CD4-positive, alpha-beta memory T cell (primary cell): ENCODE measurements around the gene WSCD2. TPM values are rescaled to one million over a fixed set of nuclear protein-coding genes. Genes with fewer than 3 reads are reported as not detected.
A peak's percentile ranks its signal among the peaks of the same experiment; 100 is the strongest.
"Not testable (repeated sequence)": the region's sequence is repeated elsewhere in the genome, so short reads cannot be mapped to it uniquely, and the experiment has no call there.

Source experiments
- CTCF ChIA-PET: fragments of 350-600 bp; sonication (Branson Sonifier 250); formaldehyde crosslinking; loops from one replicate; lab custom pipeline; 2021; ENCODE audit warnings: inconsistent platforms; ENCODE audit not compliant: partially characterized antibody; lab: Charles Lee
- POLR2A ChIA-PET: fragments of 350-600 bp; sonication (Branson Sonifier 250); formaldehyde crosslinking; loops from one replicate; lab custom pipeline; 2021; ENCODE audit not compliant: partially characterized antibody; lab: Charles Lee
- DNase-seq, 5 donors: peaks; one replicate each; pipeline versions ENCODE4 v3.0.0 to v3.0.0-alpha.2; 2020 to 2022; ENCODE audit warnings: mixed read lengths in 1 of 5
- H3K27ac ChIP-seq: one replicate; pipeline ENCODE4 v1.7.0; 2013; ENCODE audit warnings: low read depth, low read length
- H3K27me3 ChIP-seq: 2 replicates; pipeline ENCODE4 v1.7.0; 2013; ENCODE audit warnings: mild to moderate bottlenecking, low read length, moderate library complexity; ENCODE audit not compliant: insufficient read depth
- H3K36me3 ChIP-seq: 2 replicates; pipeline ENCODE4 v1.7.0; 2013; ENCODE audit warnings: mild to moderate bottlenecking, low read length, moderate library complexity; ENCODE audit not compliant: insufficient read depth
- H3K4me1 ChIP-seq: 2 replicates; pipeline ENCODE4 v1.7.0; 2013; ENCODE audit warnings: mild to moderate bottlenecking, low read length, moderate library complexity; ENCODE audit not compliant: insufficient read depth
- H3K4me3 ChIP-seq, 2 donors: one replicate each; pipeline ENCODE4 v1.7.0; 2013; ENCODE audit warnings: low read length in 2 of 2, mild to moderate bottlenecking in 1 of 2
- H3K9me3 ChIP-seq, 2 donors: one replicate each; pipeline ENCODE4 v1.7.0; 2013; ENCODE audit warnings: low read length in 2 of 2, control low read depth in 1 of 2; ENCODE audit not compliant: control insufficient read depth in 1 of 2
- H3K27ac Mint-ChIP-seq, 7 donors: one replicate each; pipeline ENCODE4 v1.8.0; 2020 to 2021; ENCODE audit warnings: mixed read lengths in 7 of 7, mild to moderate bottlenecking in 6 of 7, inconsistent platforms in 3 of 7, moderate library complexity in 3 of 7
- H3K27me3 Mint-ChIP-seq, 2 donors: one replicate each; pipeline ENCODE4 v1.8.0; 2020 to 2021; ENCODE audit warnings: mixed read lengths in 2 of 2
- H3K36me3 Mint-ChIP-seq, 2 donors: one replicate each; pipeline ENCODE4 v1.8.0; 2020 to 2021; ENCODE audit warnings: mixed read lengths in 2 of 2, inconsistent platforms in 1 of 2, mild to moderate bottlenecking in 1 of 2
- H3K4me1 Mint-ChIP-seq, 4 donors: one replicate each; pipeline ENCODE4 v1.8.0; 2020 to 2021; ENCODE audit warnings: mixed read lengths in 4 of 4, mild to moderate bottlenecking in 1 of 4
- H3K4me3 Mint-ChIP-seq, 8 donors: one replicate each; pipeline ENCODE4 v1.8.0; 2020 to 2021; ENCODE audit warnings: mixed read lengths in 8 of 8, mild to moderate bottlenecking in 7 of 8, moderate library complexity in 6 of 8, inconsistent platforms in 3 of 8
- H3K9me3 Mint-ChIP-seq, 8 donors: one replicate each; pipeline ENCODE4 v1.8.0; 2020 to 2021; ENCODE audit warnings: mixed read lengths in 8 of 8, mild to moderate bottlenecking in 5 of 8, inconsistent platforms in 3 of 8, moderate library complexity in 1 of 8
- intact Hi-C: fragments of 100-400 bp; cut with micrococcal nuclease; formaldehyde crosslinking; loops from one replicate; pipeline ENCODE4 v1.15.1; 2023
- polyA plus RNA-seq, 2 donors: library from polyadenylated mRNA; unstranded; fragments of 300-500 nt; fragmentation: Illumina TruSeq; gene quantifications; one replicate each; pipeline ENCODE4 v1.2.3, GENCODE V29; 2021
- total RNA-seq, 2 experiments: library from RNA; stranded (reverse); gene quantifications; one replicate each; pipeline ENCODE4 v1.2.3, GENCODE V29; 2021

WSCD2 gene
- total and polyA plus RNA-seq, 4 experiments from 2014 or later = not detected

DNA sequence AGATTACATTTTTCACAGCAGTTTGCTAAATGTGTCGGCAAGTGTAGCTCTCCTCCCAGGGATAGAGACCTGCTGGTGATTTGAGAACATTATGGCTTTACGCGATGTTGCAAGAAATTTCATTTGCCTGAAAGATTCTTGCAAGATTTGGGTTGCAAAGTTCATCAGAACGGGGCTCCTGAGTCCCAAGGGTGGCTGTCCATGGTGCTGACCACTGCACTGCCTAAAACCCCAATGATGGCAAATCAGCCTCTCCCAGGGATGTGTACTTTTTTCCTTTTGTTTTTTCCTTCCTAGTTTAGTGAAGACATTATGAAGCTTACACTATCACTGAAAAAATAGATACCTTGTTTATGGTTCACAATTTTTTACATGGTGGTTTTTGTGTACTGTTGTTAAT is 85.4 kb downstream of the WSCD2 start:
- CTCF ChIA-PET = no interaction called here
- no peak overlapping the region for H3K4me3 Mint-ChIP-seq
- no peaks in the 10 kb centered on the region for H3K36me3 Mint-ChIP-seq
- intact Hi-C loops = no loop called here
- Histone ChIP-seq H3K36me3 (no peaks in the 10 kb centered on the region), H3K4me1 (no peaks in the 10 kb centered on the region), H3K27me3 (no peaks in the 10 kb centered on the region), H3K9me3 (no peaks in the 10 kb centered on the region), H3K4me3 (no peak overlapping the region), H3K27ac (no peak overlapping the region)
- peaks cover 20 to 23% of the 10 kb centered on the region in 2 donors for H3K27me3 Mint-ChIP-seq
- no peak for DNase-seq
- no peak overlapping the region for H3K27ac Mint-ChIP-seq
- H3K9me3 Mint-ChIP-seq = peaks cover 0 to 8% (median 3%) of the 10 kb centered on the region in 8 donors
- H3K4me1 Mint-ChIP-seq = no peaks in the 10 kb centered on the region
- POLR2A ChIA-PET = no interaction called here

DNA sequence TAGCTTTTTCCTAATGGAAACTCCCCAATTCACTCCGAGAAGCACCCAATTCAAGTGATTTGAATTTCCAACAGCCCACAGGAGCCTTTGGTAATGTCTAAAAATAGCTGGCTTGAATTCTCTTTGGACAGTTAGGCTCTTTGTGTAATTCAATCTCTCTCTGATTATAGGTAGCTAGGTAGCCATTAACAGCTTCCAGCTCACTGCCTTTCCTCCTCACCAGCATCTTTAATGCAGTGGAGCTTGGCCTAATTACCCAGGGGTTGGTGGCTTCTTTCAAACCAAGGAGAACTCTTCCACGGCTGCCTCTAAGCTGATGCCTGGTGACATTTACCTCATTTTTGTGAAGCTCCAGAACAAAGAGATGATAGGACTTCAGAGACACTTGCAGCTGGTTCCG is 86.4 kb downstream of the WSCD2 start:
- ChIA-PET CTCF (no interaction called here), POLR2A (no interaction called here)
- H3K36me3 ChIP-seq = no peaks in the 10 kb centered on the region
- no peaks in the 10 kb centered on the region for H3K36me3 Mint-ChIP-seq
- H3K4me1 ChIP-seq = no peaks in the 10 kb centered on the region
- intact Hi-C loops = no loop called here
- no peaks in the 10 kb centered on the region for H3K4me1 Mint-ChIP-seq
- H3K27ac Mint-ChIP-seq = no peak overlapping the region
- H3K9me3 Mint-ChIP-seq = peaks cover 0 to 8% (median 3%) of the 10 kb centered on the region in 8 donors
- DNase-seq = no peak
- H3K4me3 Mint-ChIP-seq = no peak overlapping the region
- H3K27me3 ChIP-seq = no peaks in the 10 kb centered on the region
- H3K9me3 ChIP-seq = no peaks in the 10 kb centered on the region
- no peak overlapping the region for H3K27ac ChIP-seq
- no peak overlapping the region for H3K4me3 ChIP-seq
- peaks cover 20 to 22% of the 10 kb centered on the region in 2 donors for H3K27me3 Mint-ChIP-seq

GRCh38 chr12:108218921-108219320 is 89.8 kb downstream of the WSCD2 start:
- Histone ChIP-seq H3K9me3 (no peaks in the 10 kb centered on the region), H3K4me1 (no peaks in the 10 kb centered on the region), H3K4me3 (no peak overlapping the region), H3K27me3 (no peaks in the 10 kb centered on the region), H3K27ac (no peak overlapping the region), H3K36me3 (no peaks in the 10 kb centered on the region)
- no peaks in the 10 kb centered on the region for H3K4me1 Mint-ChIP-seq
- H3K4me3 Mint-ChIP-seq = no peak overlapping the region
- peaks cover 0 to 3% (median 0%) of the 10 kb centered on the region in 8 donors for H3K9me3 Mint-ChIP-seq
- ChIA-PET POLR2A (no interaction called here), CTCF (no interaction called here)
- H3K27me3 Mint-ChIP-seq = peaks cover 16 to 18% of the 10 kb centered on the region in 2 donors
- intact Hi-C loops = no loop called here
- DNase-seq = no peak
- no peak overlapping the region for H3K27ac Mint-ChIP-seq
- H3K36me3 Mint-ChIP-seq = no peaks in the 10 kb centered on the region

DNA sequence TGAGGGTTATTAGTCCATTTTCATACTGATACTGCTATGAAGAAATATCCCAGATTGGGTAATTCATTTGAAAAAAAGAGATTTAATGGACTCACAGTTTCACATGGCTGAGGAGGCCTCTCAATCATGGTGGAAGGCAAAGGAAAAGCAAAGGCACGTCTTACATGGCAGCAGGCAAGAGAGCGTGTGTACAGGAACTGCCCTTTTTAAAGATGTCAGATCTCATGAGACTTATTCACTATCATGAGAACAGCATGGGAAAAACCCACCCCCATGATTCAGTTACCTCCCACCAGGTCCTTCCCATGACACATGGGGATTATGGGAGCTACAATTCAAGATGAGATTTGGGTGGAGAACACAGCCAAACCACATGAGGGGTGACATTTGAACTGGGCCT is 96.0 kb downstream of the WSCD2 start:
- DNase-seq, H3K9me3 Mint-ChIP-seq, intact Hi-C loops, CTCF ChIA-PET, H3K4me3 Mint-ChIP-seq, H3K27ac Mint-ChIP-seq, H3K36me3 Mint-ChIP-seq, H3K4me3 ChIP-seq, H3K4me1 ChIP-seq, H3K4me1 Mint-ChIP-seq, H3K27me3 Mint-ChIP-seq, H3K36me3 ChIP-seq, H3K27me3 ChIP-seq, POLR2A ChIA-PET, H3K9me3 ChIP-seq, H3K27ac ChIP-seq: not testable (repeated sequence)

DNA sequence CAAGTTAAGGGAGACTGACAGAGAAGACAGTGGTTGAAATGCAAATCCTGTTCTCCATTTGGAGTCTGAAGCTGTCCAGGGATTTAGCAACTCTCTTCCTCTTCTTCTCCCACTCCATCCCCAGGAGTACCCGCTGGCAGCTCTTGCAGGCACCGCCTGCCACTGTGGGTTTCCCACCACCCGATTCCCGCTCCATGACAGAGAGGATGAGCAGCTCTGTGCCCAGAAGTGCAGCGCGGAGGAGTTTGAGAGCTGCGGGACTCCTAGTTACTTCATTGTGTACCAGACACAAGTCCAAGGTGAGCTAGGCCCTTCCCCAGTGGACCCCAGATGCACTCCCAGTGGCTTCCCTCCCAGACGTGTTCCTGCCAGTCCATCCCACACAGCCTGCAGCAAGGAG is 97.8 kb downstream of the WSCD2 start:
- CTCF ChIA-PET = no interaction called here

DNA sequence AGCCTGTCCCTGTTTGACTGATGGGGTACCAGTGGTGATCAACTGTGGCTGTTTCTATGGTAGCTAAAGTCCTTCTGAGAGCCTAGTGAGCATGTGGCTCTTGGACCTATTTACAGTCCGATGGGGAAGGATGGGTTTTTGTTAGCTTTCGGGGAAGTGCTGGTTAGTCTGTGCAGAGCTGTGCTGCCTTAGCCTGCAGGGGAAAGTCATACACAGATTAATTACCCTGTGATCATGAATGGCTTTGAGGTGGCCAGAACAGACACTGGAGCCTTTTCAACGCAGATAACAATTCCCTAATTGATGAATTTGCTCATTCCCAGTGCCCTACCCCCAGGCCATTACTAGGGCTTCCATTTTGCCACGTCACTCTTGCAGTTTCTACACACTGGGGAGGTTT is 99.7 kb downstream of the WSCD2 start:
- H3K36me3 Mint-ChIP-seq = no peaks in the 10 kb centered on the region
- H3K4me3 Mint-ChIP-seq = no peak overlapping the region
- H3K4me1 Mint-ChIP-seq = no peaks in the 10 kb centered on the region
- Histone ChIP-seq H3K4me3 (no peak overlapping the region), H3K4me1 (no peaks in the 10 kb centered on the region), H3K9me3 (no peaks in the 10 kb centered on the region), H3K36me3 (no peaks in the 10 kb centered on the region), H3K27me3 (no peaks in the 10 kb centered on the region), H3K27ac (no peak overlapping the region)
- CTCF ChIA-PET = no interaction called here
- peaks cover 0 to 9% (median 0%) of the 10 kb centered on the region in 8 donors for H3K9me3 Mint-ChIP-seq
- H3K27me3 Mint-ChIP-seq = peaks cover 9 to 13% of the 10 kb centered on the region in 2 donors
- DNase-seq = no peak
- POLR2A ChIA-PET = no interaction called here
- intact Hi-C loops = no loop called here
- peak overlapping the region in 1 of 7 donors; percentile 20 for H3K27ac Mint-ChIP-seq

More for the DNA sequence above, 97.8 kb downstream of the WSCD2 start:
- Mint-ChIP-seq H3K9me3 (peaks cover 0 to 9% (median 0%) of the 10 kb centered on the region in 8 donors), H3K4me1 (no peaks in the 10 kb centered on the region), H3K27ac (no peak overlapping the region), H3K4me3 (no peak overlapping the region), H3K36me3 (no peaks in the 10 kb centered on the region), H3K27me3 (peaks cover 7 to 13% of the 10 kb centered on the region in 2 donors)
- DNase-seq = no peak
- no peaks in the 10 kb centered on the region for H3K27me3 ChIP-seq
- intact Hi-C loops = no loop called here
- H3K9me3 ChIP-seq = no peaks in the 10 kb centered on the region
- POLR2A ChIA-PET = no interaction called here
- no peak overlapping the region for H3K27ac ChIP-seq
- no peaks in the 10 kb centered on the region for H3K36me3 ChIP-seq
- H3K4me3 ChIP-seq = no peak overlapping the region
- no peaks in the 10 kb centered on the region for H3K4me1 ChIP-seq

DNA sequence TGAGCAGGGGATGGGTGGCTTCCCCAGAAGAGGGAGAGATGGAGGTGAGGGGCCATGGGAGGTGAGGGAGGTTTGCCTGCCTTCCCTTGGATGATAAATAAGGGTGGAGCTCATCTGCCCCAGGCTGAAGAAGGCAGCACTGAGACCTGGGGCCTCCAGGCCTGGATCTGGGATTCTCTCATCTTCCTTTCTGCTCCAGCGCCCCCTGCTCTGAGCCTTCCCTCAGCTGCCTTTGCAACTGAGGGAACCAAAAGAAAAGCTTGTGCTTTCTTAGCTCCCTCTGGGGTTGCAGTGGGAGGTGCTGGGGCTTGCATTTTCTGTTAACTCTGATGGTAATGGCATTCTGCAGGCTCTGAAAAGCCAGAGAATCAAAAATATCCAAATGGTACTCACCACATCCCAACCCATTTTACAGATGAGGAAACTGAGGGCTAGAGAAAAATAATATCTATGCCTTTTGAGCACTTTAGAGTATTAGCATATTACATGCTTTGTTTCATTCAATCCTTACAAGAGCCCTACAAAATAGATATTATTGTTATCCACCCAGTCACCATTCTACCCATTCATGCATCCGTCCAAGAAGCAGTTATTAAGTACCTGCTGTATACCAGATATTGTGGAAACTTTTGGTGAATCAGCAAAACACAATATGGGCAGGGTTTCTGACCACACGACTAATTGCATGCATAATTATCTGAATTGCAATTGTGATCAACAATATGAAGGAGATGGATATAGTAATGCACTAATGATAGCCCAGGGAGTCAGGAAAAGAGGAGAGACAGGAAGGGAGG is 102.2 kb downstream of the WSCD2 start:
- DNase-seq = no peak
- H3K4me3 Mint-ChIP-seq = no peak overlapping the region
- peaks cover 0 to 2% (median 0%) of the 10 kb centered on the region in 8 donors for H3K9me3 Mint-ChIP-seq
- no peak overlapping the region for H3K27ac Mint-ChIP-seq
- H3K4me1 ChIP-seq = no peaks in the 10 kb centered on the region
- ChIA-PET CTCF (no interaction called here), POLR2A (no interaction called here)
- H3K36me3 ChIP-seq = no peaks in the 10 kb centered on the region
- H3K9me3 ChIP-seq = no peaks in the 10 kb centered on the region
- intact Hi-C loops = no loop called here
- H3K36me3 Mint-ChIP-seq = no peaks in the 10 kb centered on the region
- H3K4me1 Mint-ChIP-seq = no peaks in the 10 kb centered on the region
- peaks cover 9 to 18% of the 10 kb centered on the region in 2 donors for H3K27me3 Mint-ChIP-seq
- H3K27ac ChIP-seq = no peak overlapping the region
- no peaks in the 10 kb centered on the region for H3K27me3 ChIP-seq
- no peak overlapping the region for H3K4me3 ChIP-seq
